ENCODE data around the gene FAM83D.
"Not testable (repeated sequence)": the region's sequence is repeated elsewhere in the genome, so short reads cannot be mapped to it uniquely, and the experiment has no call there.

The FAM83D gene

DNA sequence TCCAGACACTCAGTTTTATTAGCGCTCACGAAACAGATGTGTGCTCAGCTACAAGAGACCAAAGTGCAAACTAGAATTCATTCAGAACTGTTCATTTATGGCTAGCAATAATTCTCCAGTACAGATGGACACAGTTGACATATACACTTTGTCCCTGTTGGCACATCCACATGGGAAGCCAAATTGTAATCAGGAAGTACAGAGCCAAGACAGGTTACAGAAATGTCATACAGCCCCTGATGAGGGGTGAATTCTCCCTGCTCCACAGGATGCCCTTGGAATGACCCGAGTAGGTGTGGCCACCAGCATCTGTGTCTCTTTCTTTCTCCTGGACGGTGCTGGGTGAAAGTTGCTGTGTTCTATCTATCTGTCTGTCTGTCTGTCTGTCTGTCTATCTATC, 43.5 kb downstream of the FAM83D start:
- DNase-seq, result no peak

DNA sequence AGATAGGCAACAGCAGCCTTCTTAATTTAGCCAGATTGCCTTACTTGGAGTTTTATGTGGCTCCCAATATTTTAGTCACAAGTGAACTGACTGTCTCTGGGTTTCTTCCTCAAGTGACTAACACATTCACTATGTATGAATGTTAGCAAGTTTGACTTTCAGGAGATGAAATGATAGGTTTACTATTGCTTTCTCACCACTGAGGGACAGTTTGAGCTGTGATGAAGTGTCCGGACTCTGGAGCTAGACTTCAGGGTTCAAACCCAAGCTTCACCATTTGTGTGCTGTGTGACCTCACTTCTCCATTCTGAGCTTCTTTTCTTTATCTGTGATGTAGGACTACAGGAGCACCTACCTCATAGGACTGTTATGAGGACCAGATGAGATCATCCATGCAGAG, 44.1 kb downstream of the FAM83D start:
- DNase-seq, result no peak

DNA sequence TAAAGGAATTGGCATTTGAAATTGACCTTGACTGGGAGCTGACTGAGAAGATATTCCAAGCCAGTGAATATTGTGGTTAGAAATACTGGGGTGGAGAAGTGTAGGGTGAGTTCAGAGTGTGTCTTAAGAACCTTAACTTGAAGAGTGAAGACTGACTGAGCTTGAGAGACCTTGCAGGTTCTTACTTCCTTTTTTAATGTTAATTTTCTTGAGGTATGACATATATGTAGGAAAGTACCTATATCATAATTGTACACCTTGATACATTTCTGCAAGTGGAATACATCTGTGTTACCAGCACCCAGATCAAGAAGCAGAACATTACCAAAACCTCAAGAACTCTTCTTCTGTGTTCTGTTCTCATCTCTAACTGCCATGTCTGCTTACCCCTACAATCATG, 46.9 kb downstream of the FAM83D start:
- no peak for DNase-seq

DNA sequence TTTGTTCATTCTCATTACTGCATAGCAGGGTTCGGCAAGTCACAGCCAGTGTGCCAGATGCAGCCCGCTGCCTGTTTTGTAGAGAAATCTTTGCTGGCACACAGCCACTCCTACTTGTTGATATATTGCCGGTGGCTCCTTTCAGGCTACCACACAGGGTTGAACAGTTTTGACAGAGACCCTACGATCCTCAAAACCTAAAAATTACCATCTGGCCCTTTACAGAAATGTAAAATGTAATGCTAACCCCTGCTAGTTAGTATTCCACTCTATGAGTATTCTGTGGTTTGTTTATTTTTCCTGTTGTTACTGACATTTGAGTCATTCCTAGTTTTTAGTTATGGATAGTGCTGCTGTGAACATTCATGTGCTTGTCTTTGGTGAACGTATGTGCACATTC, 47.4 kb downstream of the FAM83D start:
- DNase-seq, result no peak

DNA sequence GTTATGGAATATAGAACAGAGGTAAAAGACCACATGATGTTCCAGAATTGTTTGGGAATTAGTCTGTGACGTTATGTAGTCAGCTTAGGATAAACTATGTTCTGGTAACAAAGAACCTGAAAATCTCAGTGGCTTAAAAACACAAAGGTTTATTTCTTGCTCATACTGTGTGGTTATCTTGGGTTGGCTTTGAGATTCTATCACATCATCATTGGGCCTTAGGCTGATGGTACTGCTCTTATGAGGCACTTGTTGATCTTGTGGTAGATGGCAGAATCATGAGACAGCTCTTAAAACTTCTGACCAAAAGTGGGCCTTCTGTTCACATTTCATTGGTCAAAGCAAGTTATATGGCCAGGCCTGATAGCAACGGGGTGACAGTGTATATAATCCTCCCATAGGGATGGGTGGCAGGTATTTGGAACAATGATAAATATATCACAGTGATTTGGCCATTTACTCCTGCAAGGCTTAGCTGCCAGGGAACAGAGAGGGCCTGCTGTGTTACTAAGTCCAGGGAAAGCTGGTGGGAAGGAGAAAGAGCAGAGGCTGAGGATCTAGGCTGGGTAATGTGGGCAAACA, 49.4 kb downstream of the FAM83D start:
- DNase-seq, result no peak

DNA sequence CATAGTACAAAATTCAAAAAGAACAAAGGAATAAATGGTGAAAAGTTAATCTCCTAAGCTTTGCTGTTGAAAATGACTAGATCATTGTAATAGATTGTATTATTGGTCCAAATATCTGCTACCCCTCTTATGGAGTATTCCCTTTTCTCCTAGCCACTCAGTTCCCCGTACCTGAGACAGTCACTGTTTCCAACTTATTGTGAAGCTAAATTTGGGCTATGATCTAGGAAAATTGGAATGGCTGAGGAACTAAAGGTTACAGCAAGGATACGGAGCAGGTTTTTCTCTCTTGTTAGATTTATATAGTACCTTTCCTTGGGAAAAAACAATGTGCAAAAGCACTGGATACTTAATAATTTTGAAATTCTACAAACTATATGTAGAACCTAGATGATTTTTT, 53.2 kb downstream of the FAM83D start:
- no peak for DNase-seq

DNA sequence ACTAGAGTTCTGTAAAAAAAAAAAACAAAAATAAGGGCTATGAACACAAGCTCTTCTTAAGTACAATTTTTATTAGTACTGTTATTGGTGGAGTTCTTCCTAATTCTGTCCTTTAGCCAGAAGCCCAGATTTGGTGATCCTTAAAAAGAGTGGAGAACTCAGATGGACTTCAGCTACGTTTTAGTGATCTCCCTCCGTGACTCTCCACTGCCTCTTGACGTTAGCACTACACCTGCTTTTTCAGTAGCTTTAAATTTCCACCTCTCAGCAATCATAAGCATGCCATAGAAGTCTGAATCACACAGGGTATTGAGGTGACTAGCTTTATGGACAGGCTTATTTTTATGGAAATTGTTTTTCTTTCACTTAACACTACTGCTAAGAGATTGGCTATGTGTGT, 53.6 kb downstream of the FAM83D start:
- DNase-seq, result no peak

DNA sequence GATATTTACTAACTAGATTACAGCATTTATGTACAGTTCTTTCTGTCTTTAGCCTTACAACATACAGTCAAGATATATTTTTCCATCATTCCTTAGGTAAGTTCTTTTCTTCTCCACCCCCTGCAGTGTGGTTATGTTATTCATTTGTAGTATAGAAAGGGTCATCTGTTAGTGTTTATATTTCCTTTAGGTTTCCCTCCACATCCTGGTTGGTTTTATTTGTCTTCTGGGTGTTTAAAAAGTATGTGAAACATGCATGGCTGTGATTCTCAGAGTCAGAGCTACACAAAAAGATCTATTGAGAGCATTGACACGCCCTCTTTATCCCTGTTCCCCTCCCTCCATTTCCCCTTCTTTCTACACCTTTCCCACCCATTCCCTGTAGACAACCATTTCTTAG, 56.1 kb downstream of the FAM83D start:
- no peak for DNase-seq

DNA sequence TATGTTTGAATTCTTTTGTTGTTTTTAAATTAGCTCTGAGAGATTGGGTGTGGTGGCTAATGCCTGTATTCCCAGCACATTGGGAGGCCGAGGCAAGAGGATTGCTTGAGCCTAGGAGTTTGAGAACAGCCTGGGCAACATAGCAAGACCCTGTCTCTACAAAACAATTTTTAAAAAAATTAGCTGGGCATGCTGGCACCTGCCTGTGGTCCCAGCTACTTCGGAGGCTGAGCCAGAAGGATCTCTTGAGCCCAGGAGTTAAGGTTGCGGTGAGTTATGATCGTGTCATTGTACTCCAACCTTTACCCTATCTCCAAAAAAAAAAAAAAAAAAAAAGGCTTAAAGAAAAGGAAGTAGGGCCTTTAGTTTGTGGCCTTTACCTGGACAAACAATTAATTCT, 58.8 kb downstream of the FAM83D start:
- DNase-seq, result no peak

DNA sequence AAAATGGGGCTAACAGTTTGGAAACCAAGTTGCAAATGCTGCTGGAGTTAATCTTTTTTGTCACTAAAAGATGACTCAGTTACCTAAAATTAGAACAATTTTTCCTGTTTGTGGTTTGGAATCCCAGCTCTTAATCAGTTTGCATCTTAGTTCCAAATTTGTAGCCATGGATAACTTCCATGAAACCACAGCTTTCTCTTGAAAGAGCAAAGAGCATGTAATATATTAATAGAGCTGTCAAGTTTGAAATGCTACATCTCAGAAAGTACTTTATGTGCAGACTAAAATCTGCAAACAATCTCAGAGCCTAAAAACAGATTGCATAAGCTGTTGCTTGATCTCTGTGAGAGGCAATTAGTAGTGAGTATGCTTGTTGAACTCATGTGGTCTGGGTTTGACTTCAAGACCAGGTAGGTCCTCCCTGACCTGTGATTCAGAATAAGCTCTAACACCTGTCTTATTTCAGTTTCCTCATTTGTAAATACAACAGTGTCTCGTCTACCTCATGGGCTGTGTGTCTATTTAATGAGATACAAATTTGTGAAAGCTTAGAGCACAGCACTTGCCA, 59.5 kb downstream of the FAM83D start:
- DNase-seq, result no peak

DNA sequence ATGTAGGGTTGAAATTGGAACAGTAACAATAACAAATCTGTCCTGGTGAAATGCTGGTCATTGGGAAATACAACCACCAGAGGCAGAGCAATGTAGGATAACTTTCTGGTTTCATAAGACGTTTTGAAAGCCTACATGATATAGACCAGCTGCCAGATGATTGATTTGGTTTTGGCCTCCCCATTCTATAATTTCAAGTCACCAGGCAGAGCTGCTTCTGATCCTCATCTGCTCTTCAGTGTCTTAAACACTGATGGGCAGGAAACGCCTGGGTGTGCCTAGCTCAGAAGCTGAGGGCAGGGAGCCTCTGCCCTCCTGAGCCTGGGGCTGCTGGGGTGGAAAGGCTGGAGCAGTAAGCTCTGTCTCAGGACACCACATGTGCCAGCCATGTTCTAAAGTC, 60.4 kb downstream of the FAM83D start:
- no peak for DNase-seq

DNA sequence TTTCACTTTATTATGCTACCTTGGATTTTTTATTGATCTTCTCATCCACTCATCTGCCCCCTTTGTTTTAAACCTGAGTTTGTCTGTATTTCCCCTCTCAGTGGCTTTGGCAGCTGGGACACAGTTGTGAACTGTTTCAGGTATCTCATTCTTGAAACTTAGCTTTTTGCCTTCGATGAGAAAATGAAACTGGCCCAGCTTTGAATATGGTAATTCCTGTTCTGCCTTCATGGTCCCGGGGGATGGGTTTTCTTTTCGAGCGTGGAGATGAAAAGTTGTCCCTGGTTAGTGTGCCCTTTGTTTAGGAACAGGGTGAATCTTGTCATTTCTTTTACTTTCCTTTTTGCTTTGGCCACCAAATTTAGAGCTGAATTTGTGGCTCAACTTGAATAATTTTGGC, 61.6 kb downstream of the FAM83D start:
- no peak for DNase-seq

DNA sequence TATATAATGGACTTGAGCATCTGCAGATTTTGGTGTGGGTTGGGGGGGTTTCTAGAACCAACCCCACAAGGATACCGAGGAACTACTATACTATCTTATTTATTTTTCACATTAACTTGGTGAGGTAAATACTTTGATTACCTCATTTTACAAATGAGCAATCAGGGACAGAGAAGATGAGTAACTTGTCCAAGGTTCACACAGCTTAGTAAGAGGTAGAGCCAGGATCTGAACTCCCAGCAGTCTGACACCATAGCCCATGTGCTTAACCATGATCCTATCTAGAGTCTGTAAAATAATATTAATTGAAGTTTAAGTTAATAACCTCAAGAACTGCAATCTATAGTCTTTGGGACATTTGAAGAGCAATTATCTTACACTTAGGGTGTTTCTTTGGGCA, 64.5 kb downstream of the FAM83D start:
- no peak for DNase-seq

DNA sequence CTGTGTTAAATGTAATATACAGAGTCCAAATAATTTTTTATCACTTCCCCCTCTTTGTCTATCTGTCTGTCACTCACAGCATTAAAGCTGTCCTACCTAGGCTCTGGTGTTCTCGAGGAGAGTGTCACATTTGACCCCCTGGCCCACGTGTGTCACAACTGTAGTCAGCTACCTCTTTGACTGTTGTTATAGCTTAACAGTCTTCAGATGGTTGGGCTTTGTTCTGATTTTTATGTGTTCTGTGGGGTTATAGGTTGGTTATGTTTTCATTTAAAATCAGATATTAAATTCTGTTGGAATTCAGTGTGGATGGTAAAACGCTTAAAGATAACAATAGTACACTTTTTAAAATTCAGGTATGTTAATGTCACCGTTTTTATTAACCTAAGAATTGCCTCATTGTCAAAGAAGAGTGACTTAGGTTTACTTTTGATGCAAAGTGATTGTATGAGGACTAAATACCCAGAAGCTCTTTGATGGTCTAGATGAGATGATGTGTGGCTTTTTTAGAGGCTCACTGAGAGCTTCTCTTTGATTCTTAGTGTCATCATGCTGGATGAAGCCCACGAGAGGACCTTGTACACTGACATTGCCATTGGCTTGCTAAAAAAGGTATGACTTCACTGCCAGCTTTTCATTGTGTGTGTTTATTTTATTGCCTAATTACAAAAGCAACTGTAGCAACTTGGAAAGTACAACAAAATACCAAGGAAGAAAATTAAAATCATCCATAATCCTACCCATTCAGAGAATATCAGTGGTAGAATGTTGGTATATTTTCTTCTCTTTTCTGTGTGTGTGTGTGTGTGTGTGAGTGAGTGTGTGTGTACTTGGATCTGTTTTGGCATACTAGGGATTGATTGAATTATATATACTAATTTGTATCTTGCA, 65.8 kb downstream of the FAM83D start:
- no peak for DNase-seq

DNA sequence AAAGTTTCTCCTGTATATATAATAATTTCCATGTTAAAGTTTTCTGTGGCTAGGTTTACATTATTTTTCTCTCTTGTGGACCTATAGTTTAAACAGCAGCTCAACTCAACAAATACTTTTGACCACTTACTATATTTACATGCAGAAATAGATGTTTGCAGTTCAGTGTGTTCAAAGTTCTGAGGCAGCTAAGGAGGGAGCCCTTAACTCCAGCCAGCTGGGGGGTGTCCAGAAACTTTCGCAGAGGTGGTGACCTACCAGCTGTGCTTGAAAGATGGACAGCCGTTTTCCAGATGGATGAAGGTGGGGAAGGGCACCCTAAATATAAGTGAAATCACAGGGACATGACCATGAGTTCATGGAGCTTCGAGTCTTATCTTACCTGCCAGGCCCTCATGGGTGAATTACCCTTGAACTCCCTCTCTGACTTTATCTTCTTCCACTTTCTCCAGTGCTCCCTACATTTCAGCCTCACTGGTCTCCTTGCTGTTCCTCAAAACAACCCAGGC, 69.4 kb downstream of the FAM83D start:
- DNase-seq, result no peak

DNA sequence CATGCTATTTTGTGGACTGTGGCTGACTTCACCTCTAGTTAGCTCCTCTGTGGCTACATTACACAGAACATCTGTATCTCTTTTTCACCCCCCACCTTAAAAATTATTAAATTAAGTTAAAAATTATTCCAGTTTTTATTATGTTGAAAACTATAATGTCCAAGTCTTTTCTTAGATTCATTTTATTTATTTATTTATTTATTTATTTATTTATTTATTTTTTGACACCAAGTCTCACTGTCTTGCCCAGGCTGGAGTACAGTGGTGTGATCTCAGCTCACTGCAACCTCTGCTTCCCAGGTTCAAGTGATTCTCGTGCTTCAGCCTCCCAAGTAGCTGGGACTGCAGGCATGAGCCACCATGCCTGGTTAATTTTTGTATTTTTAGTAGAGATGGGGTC, 70.6 kb downstream of the FAM83D start:
- not testable (repeated sequence) for DNase-seq

DNA sequence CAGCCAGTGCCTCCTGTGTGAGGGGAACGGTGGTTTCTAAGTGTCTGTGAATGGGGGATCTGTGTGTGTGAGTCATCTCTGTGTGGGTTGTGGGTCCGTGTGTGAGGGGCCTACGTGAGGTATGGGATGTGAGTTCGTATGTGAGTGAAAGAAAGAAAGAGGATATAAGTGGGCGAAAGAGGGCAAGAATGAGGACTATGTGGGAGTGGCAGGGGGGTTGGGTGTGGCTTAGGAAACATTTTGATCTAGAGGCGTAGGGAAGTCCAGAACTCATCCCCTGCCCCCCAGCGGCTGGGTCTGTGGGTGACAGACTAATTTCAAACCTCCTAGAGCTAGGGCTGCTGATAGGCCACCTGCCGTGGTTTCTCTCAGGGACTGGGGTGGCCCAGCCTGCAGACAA, 71.4 kb downstream of the FAM83D start:
- DNase-seq, result no peak

DNA sequence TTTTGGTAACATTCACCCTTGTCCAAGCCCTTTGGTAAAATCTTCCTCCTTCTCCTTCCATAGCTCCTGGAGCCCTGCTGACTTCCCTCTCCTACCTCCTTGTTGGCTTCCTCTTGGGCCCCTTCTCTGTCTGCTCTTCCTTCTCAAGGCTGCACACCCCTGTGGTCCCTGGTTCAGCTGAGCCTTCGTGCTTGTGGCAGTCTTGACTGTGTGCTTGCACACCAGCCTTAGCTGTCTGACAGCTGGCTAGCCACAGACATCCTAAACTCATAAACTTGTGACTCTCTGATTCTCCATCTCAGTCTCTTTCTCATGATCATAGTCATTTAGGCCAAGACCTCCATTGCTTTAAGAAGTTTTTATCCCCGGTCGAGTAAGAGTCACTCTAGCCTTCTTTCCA, 73.0 kb downstream of the FAM83D start:
- no peak for DNase-seq

DNA sequence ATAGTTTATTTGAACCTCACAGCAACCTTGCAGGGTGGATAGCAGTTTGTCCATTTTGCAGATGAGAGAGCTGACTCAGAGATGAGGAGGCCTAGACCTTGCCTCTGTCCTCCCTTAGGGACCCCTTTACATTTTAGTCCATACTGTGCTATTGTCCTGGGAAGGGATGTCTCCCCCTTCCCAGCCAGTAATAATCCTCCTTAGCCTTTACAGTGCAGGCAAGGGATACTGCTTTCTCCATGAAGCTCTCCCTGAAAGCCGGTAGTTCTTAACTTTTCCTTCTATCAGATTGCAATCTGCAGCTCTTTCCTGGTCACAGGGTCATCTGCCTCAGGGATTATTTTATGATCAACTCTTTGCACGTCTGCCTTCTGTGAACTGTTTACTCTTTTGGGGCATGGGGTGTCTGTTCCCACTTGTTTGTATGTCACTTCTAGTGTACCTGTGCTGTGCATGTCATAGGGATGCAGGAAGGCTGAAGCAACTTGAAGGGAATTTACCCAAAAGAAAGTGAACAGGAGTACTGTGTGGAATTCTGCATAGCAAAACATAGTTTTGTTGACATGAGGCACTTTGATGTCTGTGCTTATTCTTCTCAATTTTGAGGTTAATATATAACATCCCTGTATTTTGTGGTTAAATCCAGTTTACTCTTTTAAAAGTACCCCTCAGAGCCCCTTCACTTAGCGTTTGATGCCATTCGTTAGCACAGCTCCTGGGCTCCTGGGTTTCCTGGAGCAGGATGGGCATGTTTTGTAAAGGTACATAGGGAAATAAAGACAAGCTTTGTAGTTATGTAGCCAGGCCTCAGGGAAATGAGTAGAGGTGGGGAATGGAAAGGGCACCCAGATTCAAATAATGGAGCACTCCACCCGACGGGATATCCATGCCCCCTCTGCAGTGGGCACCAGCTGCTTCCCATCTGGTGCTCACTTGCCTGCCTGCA, 74.0 kb downstream of the FAM83D start:
- no peak for DNase-seq
